ENCODE data around the gene CDH4. TPM values are rescaled to one million over a fixed set of nuclear protein-coding genes. Genes with fewer than 3 reads are reported as not detected.

CDH4 gene
- total RNA-seq, 1 experiment from 2014 or later = not detected

DNA sequence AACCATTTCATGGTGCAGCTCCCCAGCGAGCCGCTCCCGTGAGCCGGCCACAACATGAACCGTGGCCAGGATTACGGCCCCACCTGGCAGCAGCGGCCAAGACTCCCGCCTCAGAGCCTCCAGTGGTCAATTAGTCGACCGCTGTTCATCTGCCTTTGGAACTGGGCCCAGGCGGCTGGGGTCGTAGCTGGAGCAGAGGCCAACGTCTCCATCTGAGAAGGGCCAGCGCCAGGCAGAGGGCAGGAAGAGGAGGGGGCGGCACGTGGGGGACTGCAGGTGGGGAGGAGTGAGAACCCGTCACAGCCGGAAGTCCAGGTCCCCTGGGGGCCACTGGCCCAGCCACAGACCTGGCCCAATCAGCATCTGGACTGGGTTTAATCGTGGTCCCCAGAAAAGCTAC lies 629.4 kb downstream of the CDH4 start:
- Mint-ChIP-seq H3K4me3 (ENCODE audit: unreplicated experiment) (no peak overlapping the region), H3K9me3 (ENCODE audit: unreplicated experiment) (no peaks in the 10 kb centered on the region), H3K27ac (ENCODE audit: unreplicated experiment) (no peak overlapping the region), H3K4me1 (ENCODE audit: low read depth, unreplicated experiment) (no peaks in the 10 kb centered on the region), H3K36me3 (ENCODE audit: insufficient read depth, unreplicated experiment) (no peaks in the 10 kb centered on the region), H3K27me3 (ENCODE audit: insufficient read depth, unreplicated experiment) (peaks cover 56% of the 10 kb centered on the region)
- no TSS peak for BruUV-seq (replicated peaks)
- no peak for TF ChIP-seq CTCF (IDR thresholded peaks at IDR 0.05; ENCODE audit: insufficient read depth in 1 of 2, low read depth in 1 of 2, low read length in 1 of 2, severe bottlenecking in 1 of 2, unreplicated experiment in 1 of 2)
- H3K9me3 ChIP-seq = 0 out of 2 replicates have a peak, but pooled peaks cover 3% of the 10 kb centered on the region
- intact Hi-C loops (cut with micrococcal nuclease; ENCODE audit: unreplicated experiment) = no loop called here
- no peak overlapping the region for H3K4me3 ChIP-seq (ENCODE audit: low read depth, low read length)
- H3K36me3 ChIP-seq (ENCODE audit: control insufficient read depth, insufficient read depth, low read length) = no peaks in the 10 kb centered on the region
- H3K4me1 ChIP-seq = no peaks in the 10 kb centered on the region
- no peak for DNase-seq
- ChIA-PET CTCF (no interaction called here), POLR2A (no interaction called here)
- H3K27me3 ChIP-seq (replicated peaks; ENCODE audit: control insufficient read depth, insufficient read depth, low read length) = peaks cover 15% of the 10 kb centered on the region

- Histone ChIP-seq H3K4me3 (ENCODE audit: low read depth, low read length) (no peak overlapping the region), H3K9me3 (0 out of 2 replicates have a peak, but pooled peaks cover 3% of the 10 kb centered on the region), H3K4me1 (no peaks in the 10 kb centered on the region), H3K27me3 (replicated peaks; ENCODE audit: control insufficient read depth, insufficient read depth, low read length) (peaks cover 15% of the 10 kb centered on the region), H3K36me3 (ENCODE audit: control insufficient read depth, insufficient read depth, low read length) (no peaks in the 10 kb centered on the region)
- TF ChIP-seq CTCF (IDR thresholded peaks at IDR 0.05; ENCODE audit: insufficient read depth in 1 of 2, low read depth in 1 of 2, low read length in 1 of 2, severe bottlenecking in 1 of 2, unreplicated experiment in 1 of 2) = no peak
- Mint-ChIP-seq H3K36me3 (ENCODE audit: insufficient read depth, unreplicated experiment) (no peaks in the 10 kb centered on the region), H3K27ac (ENCODE audit: unreplicated experiment) (no peak overlapping the region), H3K4me3 (ENCODE audit: unreplicated experiment) (no peak overlapping the region), H3K9me3 (ENCODE audit: unreplicated experiment) (no peaks in the 10 kb centered on the region), H3K27me3 (ENCODE audit: insufficient read depth, unreplicated experiment) (peaks cover 52% of the 10 kb centered on the region), H3K4me1 (ENCODE audit: low read depth, unreplicated experiment) (no peaks in the 10 kb centered on the region)
- BruUV-seq (replicated peaks) = no TSS peak
- CTCF ChIA-PET = no interaction called here
- POLR2A ChIA-PET = no interaction called here
- DNase-seq = no peak
- intact Hi-C loops (cut with micrococcal nuclease; ENCODE audit: unreplicated experiment) = no loop called here
Observed at GRCh38 chr20:61881861-61882260, 629.8 kb downstream of the CDH4 start.

GRCh38 chr20:61882716-61883615 lies 630.9 kb downstream of the CDH4 start:
- BruUV-seq (replicated peaks) = no TSS peak
- intact Hi-C loops (cut with micrococcal nuclease; ENCODE audit: unreplicated experiment) = no loop called here
- no peak overlapping the region for H3K4me3 Mint-ChIP-seq (ENCODE audit: unreplicated experiment)
- no peak for DNase-seq
- H3K9me3 ChIP-seq = 0 out of 2 replicates have a peak, but pooled peaks cover 3% of the 10 kb centered on the region
- no peaks in the 10 kb centered on the region for H3K4me1 ChIP-seq
- H3K27me3 ChIP-seq (replicated peaks; ENCODE audit: control insufficient read depth, insufficient read depth, low read length) = peaks cover 15% of the 10 kb centered on the region
- TF ChIP-seq CTCF (IDR thresholded peaks at IDR 0.05; ENCODE audit: insufficient read depth in 1 of 2, low read depth in 1 of 2, low read length in 1 of 2, severe bottlenecking in 1 of 2, unreplicated experiment in 1 of 2) = no peak
- peaks cover 52% of the 10 kb centered on the region for H3K27me3 Mint-ChIP-seq (ENCODE audit: insufficient read depth, unreplicated experiment)
- no peaks in the 10 kb centered on the region for H3K9me3 Mint-ChIP-seq (ENCODE audit: unreplicated experiment)
- H3K36me3 Mint-ChIP-seq (ENCODE audit: insufficient read depth, unreplicated experiment) = no peaks in the 10 kb centered on the region
- ChIA-PET CTCF (interaction anchor here (1.3 kb wide), 1 partner anchor 13 kb away, joined by 4 read pairs; no protein-coding TSS in a partner anchor), POLR2A (no interaction called here)
- no peaks in the 10 kb centered on the region for H3K36me3 ChIP-seq (ENCODE audit: control insufficient read depth, insufficient read depth, low read length)
- no peak overlapping the region for H3K4me3 ChIP-seq (ENCODE audit: low read depth, low read length)
- no peaks in the 10 kb centered on the region for H3K4me1 Mint-ChIP-seq (ENCODE audit: low read depth, unreplicated experiment)
- H3K27ac Mint-ChIP-seq (ENCODE audit: unreplicated experiment) = no peak overlapping the region
